Activated CD4-positive, alpha-beta T cell treated with anti-CD3 and anti-CD28 coated beads, Interleukin-2, amount 50 U/mL, for 1 hour (primary cell): ENCODE measurements around the gene KLF15.
A peak's percentile ranks its signal among the peaks of the same experiment; 100 is the strongest.

Experiments used
- DNase-seq: peaks from one replicate; pipeline ENCODE4 v3.0.0-alpha.2; 2020

Gene KLF15

DNA sequence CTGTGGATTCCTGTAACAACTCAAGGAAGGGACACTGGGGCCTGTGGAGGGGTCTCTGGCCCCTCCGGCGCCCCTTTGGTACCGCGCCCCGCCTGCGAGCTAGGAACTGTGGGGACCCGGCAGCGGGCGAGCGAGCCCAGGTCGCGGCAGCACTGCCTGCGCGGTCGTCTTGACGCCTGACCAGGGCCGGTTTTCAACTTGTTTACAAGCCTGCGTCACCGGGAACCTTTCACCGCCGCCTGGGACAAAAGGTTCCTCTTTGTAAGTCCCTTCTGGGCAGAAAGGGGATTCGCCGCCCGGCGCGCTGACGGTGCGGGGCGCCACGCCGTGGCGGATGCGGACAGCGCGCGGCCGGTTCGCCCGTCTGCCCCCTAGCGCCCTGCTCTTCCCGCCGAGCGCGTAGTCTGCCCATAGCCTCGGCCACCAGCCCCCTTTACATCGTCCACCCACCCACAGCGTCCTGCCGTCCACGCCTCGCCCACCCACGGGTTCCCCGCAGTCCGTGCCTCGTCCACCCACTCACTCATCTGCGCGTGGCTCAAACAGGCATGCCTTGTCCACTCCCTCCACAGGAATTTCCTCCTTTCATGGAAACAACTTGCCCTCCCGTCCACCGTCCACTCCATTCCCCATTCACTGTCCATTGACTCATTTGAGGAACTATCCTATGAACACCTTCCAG, 32.0 kb upstream of the KLF15 start:
- DNase-seq: peak; percentile 5

DNA sequence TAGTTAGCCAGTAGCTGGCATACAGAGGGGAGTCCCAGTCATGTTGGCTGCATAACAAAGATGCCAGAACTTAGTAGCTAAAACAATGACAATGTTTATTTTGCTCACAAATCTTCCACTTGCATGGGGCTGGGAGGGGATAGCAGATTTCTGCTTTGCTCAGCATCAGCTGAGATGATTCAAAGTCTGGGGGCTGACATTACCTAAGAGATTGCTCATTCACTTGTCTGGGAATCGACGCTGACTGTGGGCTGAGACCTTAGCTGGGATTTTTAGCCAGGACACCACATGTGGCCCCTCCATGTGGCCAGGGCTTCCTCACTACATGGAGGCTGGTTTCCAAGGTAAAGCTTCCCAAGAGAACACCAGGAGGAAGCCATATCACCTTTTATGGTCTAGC, 24.8 kb upstream of the KLF15 start:
- no peak for DNase-seq

DNA sequence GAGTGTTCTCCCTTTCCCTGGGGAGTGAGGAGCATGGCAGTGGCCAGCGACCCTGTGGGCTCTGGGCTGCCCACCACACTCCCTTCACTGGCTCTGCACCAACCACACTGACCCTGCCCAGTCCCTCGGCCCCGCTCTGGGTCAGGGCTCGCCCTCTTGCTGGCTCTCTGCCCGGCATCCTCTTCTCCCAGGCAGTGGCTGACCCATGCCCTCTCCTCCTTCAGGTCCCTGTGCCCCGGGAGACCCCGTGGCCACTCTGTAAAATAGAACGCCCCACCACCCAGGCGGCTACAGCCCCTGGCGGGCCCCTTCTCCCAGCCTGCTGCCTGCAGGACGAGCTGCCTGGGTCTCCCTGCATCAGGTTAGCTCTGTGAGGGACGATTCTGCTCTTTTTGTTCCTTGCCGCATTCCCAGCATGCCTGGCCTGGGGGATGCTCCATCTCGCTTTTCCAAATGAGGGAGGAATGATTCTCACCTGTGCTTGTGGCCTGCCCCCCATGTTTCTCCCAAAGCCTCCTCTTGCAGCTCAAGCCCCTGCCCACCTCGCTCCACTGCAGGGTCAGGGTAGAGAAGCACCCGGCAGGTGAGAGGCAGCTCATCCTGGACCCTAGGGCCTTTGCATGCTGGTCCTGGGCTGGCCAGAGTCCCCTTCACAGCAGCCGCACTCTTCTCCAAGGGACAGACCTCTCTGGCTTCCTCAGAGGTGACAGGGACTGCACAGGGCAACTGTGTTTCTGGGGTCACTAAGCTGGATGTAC, 23.0 kb upstream of the KLF15 start:
- no peak for DNase-seq

- DNase-seq: no peak
These were observed 21.1 kb upstream of the KLF15 start for GRCh38 chr3:126378341-126378751.

- DNase-seq: no peak
These were observed 20.0 kb upstream of the KLF15 start for GRCh38 chr3:126377211-126377610.

DNA sequence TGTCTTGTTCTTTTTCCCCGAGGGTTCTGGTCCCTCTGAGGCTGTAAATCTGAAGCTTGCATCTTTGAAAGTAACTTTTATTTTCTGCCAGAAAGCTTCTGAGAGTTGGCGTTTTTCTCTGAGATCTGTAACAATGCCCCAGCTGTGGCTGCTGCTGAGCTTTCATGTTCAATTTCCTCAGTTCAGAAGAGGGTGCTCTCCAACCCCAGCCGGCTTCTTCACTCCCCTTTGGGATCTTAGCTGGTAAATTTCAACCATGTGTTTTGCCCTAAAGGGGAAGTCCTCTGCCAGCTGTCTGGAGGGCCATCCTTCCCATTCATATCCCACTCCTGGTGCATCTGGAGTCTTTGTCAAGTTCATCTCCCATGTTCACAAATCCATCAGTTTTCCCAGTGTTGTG, 19.2 kb upstream of the KLF15 start:
- DNase-seq: no peak

GRCh38 chr3:126375835-126376331, 18.7 kb upstream of the KLF15 start:
- DNase-seq: no peak

DNA sequence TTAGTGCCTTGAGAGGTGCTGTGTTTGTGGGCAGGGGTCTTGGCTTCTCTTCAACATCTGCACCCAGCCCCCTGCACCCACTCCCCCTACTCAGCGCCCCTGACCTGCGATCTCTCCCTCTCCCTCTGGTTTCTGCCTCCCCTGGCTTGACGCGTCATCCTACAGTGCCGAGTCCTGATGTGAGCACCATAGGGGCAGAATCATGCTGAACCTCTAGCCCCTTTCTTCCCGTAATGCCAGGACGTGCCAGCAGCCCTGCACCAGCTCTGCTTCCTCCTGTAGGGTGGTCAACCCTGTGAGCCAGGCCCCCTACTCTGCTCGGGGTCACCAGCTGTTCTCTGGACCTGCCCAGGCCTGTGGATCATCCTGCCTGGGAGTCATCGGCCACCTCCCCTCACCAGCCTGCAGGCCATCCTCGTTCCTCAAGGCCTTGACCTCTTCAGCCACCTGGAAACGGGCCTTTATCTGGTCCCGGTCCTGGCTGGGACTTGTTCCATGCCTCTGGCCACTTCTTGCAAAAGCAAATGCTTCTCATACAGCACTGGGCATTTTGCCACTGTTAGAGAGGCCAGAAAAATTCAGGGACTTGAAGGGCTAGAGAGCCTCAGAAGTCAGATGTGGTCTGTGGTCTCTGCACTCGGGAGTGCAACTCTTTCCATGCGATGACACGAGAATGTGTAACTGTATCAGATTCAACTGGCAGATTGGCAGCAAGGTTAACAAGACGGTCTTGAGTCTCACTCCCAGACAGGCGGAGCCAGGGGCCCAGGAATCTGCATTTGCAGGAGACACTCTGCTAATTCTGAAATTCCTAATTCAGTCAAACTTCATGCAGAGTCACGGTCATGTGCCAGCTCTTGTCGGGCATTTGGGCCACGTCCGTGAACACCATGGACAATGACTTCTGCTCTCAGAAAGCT, 16.7 kb upstream of the KLF15 start:
- DNase-seq: no peak

GRCh38 chr3:126373146-126373613, 16.0 kb upstream of the KLF15 start:
- DNase-seq: no peak

GRCh38 chr3:126372413-126373145, 15.4 kb upstream of the KLF15 start:
- DNase-seq: no peak

GRCh38 chr3:126371096-126371705, 14.0 kb upstream of the KLF15 start:
- no peak for DNase-seq

- no peak for DNase-seq
These were observed 13.4 kb upstream of the KLF15 start for GRCh38 chr3:126370606-126371005.

- DNase-seq: no peak
These were observed 12.8 kb upstream of the KLF15 start for GRCh38 chr3:126370055-126370454.

DNA sequence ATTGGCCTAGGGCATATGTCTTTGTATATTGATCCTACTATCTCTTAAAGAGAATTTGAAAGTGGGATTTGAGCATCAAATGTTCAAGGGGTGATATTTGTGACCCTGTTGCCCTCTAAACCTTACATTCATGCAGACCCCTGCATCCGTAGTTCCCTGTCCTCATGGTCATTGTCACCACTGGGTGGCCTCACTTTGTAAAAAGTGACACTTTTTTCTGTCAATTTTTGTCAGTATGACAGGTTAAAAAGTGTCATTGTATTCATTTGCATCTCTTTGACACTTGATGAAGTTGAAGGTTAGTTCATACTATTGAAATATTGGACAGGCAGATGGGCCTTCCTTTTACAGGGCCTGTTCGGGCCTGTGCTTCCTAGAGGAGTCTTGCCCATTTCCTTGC, 12.3 kb upstream of the KLF15 start:
- DNase-seq: no peak

- DNase-seq: no peak
These were observed 10.2 kb upstream of the KLF15 start for GRCh38 chr3:126367316-126367805.

GRCh38 chr3:126365351-126366277, 8.4 kb upstream of the KLF15 start:
- DNase-seq: no peak

GRCh38 chr3:126364731-126365301, 7.6 kb upstream of the KLF15 start:
- no peak for DNase-seq

DNA sequence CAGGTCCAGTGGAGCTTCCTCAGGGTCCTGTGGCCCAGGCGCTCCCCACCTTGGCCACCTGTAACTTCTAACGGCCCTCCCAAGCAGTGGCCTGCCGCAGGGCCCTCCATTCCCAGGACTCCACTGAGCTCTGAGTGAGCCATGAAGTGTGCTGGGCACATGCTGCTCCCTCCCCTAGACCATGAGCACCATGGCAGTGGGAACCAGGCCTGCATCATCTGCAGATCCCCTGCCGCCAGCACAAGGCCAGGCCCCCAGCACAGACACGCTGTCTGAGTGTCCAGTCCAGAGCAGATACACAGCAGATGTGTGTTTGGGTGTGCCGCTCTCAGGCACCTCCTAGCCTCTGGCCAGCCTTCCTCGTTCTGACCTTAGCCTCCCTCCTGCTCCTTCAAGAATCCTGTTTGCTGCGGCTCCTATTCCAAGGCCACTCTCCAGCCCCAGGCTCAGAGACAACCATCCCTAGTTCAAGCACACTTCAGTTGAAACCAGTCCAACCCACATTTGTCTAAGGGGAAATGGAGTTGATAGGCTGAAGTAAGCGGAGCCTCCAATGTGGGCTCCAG, 7.0 kb upstream of the KLF15 start:
- no peak for DNase-seq

GRCh38 chr3:126361211-126361610, 4.0 kb upstream of the KLF15 start:
- no peak for DNase-seq

GRCh38 chr3:126360714-126361060, 3.5 kb upstream of the KLF15 start:
- no peak for DNase-seq
